ENCODE data around the gene GLRA2.

Gene GLRA2

GRCh38 chrX:14697451-14697850 is 168.1 kb downstream of the GLRA2 start:
- DNase-seq (ENCODE audit: extremely low read depth in 1 of 2, low read depth in 1 of 2) = no peak

GRCh38 chrX:14698790-14699189 is 169.5 kb downstream of the GLRA2 start:
- DNase-seq (ENCODE audit: extremely low read depth in 1 of 2, low read depth in 1 of 2) = no peak

- no peak for DNase-seq (ENCODE audit: extremely low read depth in 1 of 2, low read depth in 1 of 2)
Measured at GRCh38 chrX:14700982-14701381, 171.6 kb downstream of the GLRA2 start.

GRCh38 chrX:14702145-14702544 is 172.8 kb downstream of the GLRA2 start:
- DNase-seq (ENCODE audit: extremely low read depth in 1 of 2, low read depth in 1 of 2) = no peak

GRCh38 chrX:14712096-14712495 is 182.8 kb downstream of the GLRA2 start:
- no peak for DNase-seq (ENCODE audit: extremely low read depth in 1 of 2, low read depth in 1 of 2)

- DNase-seq (ENCODE audit: extremely low read depth in 1 of 2, low read depth in 1 of 2) = no peak
Measured at GRCh38 chrX:14717949-14718348, 188.6 kb downstream of the GLRA2 start.

- no peak for DNase-seq (ENCODE audit: extremely low read depth in 1 of 2, low read depth in 1 of 2)
Measured at GRCh38 chrX:14718403-14718802, 189.1 kb downstream of the GLRA2 start.

- no peak for DNase-seq (ENCODE audit: extremely low read depth in 1 of 2, low read depth in 1 of 2)
Measured at GRCh38 chrX:14729058-14729457, 199.7 kb downstream of the GLRA2 start.

- DNase-seq (ENCODE audit: extremely low read depth in 1 of 2, low read depth in 1 of 2) = no peak
Measured at GRCh38 chrX:14738643-14739042, 209.3 kb downstream of the GLRA2 start.

GRCh38 chrX:14753441-14753840 is 224.1 kb downstream of the GLRA2 start:
- no peak for DNase-seq (ENCODE audit: extremely low read depth in 1 of 2, low read depth in 1 of 2)

- no peak for DNase-seq (ENCODE audit: extremely low read depth in 1 of 2, low read depth in 1 of 2)
Measured at GRCh38 chrX:14758029-14758491, 228.7 kb downstream of the GLRA2 start.

- DNase-seq (ENCODE audit: extremely low read depth in 1 of 2, low read depth in 1 of 2) = no peak
Measured at GRCh38 chrX:14775416-14775815, 246.1 kb downstream of the GLRA2 start.

- no peak for DNase-seq (ENCODE audit: extremely low read depth in 1 of 2, low read depth in 1 of 2)
Measured at GRCh38 chrX:14776901-14777300, 247.6 kb downstream of the GLRA2 start.

GRCh38 chrX:14777525-14777924 is 248.2 kb downstream of the GLRA2 start:
- no peak for DNase-seq (ENCODE audit: extremely low read depth in 1 of 2, low read depth in 1 of 2)

- DNase-seq (ENCODE audit: extremely low read depth in 1 of 2, low read depth in 1 of 2) = no peak
Measured at GRCh38 chrX:14779580-14779979, 250.2 kb downstream of the GLRA2 start.

Data from activated CD8-positive, alpha-beta memory T cell treated with anti-CD3 and anti-CD28 coated beads for 1 hour (primary cell).